GM10847 (cell line): ENCODE measurements around the gene CCDC88A.

Experiments
- POLR2A ChIP-seq: IDR thresholded peaks from 2 replicates; pipeline ENCODE4 v1.6.1; 2011; ENCODE audit not compliant: insufficient read length; ENCODE audit errors: extremely low read depth

CCDC88A gene

DNA sequence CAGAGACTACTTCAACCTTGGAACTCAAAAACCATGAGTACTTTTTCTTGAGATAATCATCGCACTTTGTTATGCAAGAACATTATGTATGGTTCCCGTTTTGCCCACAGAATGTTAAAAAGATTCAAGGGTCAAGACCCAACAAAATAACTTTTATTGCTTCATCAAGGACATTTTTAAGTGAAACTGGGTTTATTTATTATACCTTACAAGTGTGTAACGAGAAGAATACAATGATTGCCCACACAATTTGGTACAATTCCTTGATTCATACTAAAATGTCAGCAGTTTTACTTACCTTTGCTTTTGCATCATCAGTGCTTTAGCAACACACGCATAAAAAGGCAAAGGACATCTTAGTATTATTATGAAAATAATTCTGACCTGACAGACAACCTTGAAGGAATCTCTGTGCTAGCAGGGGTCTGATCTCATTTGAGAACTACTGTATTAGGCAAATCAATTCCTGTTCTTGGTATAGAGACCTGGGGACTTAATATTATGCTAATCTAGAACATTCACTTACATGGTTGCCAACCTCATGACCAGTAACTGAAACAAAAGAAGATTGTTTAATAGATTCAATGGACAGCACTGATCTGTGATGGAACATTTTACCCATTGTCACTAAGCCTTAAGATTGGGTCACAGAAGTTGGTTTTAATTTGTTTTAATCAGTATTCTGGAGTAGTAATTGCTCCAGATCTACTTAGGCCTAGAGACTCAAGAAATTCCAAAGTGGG is 16.2 kb downstream of the CCDC88A start:
- TF ChIP-seq POLR2A: no peak

DNA sequence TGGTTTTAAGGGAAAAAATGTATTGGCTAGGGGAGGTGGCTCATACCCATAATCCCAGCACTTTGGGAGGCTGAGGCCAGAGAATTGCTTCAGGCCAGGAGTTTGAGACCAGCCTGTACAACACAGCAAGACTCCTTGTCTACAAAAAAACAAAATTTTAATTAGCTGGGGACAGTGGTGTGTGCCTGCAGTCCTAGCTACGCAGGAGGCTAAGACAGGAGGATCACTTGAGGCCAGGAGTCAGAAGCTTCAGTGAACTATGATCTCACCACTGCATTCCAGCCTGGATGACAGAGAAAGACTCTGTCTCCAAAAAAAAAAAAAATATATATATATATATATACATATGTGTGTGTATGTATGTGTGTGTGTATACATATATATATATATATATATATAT is 18.5 kb downstream of the CCDC88A start:
- TF ChIP-seq POLR2A: no peak

DNA sequence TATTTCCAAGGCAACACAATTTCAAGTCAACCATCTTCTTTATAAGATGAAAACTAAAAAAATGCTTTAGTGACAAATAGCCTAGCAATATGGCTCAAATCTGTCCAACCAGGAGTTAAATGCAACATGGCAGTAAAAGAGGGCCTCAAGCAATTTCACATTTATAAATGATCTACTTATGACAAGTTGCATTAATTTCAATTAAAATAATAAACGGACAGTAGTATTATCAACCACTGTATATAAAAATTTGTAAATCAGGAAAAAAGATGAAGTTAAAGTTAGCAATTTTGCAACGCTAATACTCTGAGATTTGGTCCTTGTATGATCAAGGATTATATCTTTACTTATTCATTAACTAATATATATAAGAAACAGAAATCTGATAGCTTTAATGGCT is 19.3 kb downstream of the CCDC88A start:
- TF ChIP-seq POLR2A: no peak

DNA sequence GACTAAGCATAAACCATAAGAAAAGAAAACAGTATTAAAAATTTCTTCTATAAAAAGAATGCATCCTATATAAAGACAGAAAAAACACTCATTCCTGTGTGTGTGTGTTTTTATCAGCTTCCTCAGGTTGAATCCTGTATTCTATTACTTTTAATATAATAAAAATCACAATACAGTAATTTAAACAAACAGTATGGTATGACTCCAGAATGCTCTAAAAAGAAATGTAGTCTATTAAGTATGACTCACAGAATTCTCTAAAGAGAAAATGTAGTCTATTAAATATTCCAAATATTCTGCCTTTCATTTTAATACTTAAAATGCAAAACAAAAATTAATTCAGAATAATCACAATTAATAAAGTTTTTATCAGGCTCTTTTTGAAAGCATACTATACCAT is 19.8 kb downstream of the CCDC88A start:
- TF ChIP-seq POLR2A: no peak

DNA sequence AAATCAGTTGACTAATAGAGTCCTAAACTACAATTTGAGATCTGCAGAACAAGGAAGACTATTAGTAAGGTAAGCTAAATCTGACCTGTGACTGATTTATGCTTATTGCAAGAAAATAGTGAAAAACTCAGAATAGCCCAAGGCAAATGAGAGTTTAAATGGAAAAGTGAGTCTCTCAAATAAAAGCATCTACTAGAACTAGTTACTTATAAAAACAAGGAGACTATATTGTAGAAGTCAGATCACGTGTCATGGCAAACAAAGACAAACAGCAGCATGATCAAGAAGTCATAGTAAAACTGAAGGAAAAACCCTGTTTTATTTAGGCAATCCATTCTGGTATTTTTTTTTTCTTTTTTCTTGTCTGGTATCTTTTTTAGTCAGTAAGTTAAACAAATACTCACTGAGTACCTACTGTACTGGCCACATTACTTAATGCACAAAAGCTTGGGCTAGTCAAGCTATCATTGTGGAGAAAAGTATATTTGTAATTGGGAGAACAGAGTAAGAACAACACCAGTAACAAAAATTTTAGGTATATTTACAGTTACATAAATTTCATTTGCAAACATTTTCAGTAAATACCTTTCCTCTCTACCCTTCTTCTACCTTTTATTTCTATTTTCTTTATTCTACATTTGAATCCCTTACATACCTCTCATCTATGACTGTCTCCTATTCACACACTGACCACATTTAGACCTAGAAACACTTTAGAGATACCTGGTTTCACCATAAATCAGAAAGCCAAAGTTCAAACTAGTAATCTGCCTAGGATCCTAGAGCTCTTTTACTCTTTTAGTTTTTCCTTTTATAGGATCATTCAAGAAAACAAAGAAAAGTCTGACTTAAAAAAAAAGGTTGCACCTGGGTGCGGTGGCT is 23.7 kb downstream of the CCDC88A start:
- no peak for TF ChIP-seq POLR2A

DNA sequence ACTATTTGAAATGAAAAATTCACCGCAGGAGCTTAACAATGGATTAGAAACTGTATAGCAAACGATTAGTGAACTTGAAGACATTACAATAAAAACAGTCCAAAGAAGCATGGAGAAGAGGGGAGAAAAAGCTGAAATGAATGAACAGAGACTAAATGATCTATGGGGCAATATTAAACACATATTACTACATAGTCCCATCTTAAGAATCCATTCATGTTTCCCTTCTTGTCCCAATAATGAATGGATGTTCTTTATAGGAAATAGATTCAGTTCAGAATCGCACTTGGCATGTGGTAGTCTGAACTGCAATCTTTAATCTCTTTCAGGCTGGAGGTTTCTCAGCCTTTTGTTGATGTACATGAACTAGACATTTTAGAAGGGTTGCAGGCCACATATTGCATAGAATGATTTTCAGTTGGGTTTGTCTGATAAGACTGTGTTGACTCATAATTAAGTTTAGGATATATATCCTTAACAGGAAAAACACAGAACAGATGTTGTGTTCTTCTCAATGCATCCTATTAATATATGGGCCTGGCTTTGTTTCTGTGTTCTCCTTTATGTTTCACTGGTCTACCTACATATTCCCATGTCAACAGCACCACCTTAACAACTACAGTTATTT is 27.9 kb downstream of the CCDC88A start:
- no peak for TF ChIP-seq POLR2A

DNA sequence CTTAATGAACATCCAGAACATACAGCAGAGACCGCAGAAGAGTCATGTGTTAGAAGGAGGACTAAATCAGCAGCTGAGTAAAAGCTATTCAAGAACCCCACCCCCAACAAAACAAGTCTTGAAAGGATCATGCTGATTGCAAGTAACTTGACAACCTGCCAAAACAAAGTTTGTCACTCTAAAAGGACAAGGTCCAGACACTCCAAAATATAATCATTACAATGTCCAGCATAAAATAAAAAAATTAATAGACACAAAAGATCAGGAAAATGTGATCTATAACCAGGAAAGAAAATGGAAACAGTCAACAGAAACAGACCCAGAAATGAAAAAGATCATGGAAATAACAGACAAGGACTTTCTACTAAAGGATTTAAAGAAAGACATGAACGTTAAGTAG is 28.5 kb downstream of the CCDC88A start:
- TF ChIP-seq POLR2A: no peak

DNA sequence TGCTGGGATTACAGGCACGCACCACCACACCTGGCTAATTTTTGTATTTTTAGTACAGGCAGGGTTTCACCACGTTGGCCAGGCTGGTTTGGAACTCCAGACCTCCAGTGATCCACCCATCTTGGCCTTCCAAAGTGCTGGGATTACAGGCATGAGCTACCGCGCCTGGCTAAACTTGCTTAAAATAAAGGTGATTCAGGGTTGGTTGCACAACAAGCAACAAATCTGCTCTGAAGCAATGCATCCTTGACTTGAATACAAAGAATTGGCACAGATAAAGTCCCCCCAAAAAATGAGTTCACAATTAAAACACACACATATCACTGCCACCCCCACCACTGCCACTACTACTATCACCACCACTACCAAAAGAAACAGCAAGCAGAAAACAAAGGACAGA is 34.9 kb downstream of the CCDC88A start:
- TF ChIP-seq POLR2A: no peak

DNA sequence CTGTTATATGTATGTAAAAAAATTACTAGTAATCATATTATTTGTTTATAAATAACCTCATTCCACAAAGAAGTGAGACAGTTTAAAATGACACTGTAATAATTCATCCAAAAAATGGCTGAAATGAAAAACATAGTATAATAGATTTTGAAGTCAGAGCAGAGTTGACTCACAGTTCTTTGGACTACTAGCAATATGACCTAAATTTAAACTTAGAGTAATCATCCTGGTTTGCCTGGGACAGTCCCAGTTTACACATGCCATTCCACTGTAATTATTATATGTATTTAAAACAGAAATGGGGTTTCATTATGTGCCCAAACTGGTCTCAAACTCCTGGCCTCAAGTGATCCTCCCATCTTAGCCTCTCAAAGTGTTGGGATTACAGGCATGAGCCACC is 48.3 kb downstream of the CCDC88A start:
- no peak for TF ChIP-seq POLR2A

DNA sequence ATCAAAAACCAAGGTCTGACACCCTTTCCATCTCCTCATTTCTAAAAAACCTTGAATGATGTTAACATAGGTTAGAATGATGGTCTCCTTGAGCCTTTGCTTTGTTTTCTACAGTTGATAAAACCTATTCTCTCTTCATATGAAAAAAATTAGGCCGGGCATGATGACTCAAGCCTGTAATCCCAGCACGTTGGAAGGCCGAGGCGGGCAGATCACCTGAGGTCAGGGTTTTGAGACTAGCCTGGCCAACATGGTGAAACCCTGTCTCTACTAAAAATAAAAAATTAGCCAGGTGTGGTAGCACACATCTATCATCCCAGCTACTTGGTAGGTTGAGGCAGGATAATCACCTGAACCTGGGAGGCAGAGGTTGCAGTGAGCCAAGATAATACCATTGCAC is 49.4 kb downstream of the CCDC88A start:
- no peak for TF ChIP-seq POLR2A

DNA sequence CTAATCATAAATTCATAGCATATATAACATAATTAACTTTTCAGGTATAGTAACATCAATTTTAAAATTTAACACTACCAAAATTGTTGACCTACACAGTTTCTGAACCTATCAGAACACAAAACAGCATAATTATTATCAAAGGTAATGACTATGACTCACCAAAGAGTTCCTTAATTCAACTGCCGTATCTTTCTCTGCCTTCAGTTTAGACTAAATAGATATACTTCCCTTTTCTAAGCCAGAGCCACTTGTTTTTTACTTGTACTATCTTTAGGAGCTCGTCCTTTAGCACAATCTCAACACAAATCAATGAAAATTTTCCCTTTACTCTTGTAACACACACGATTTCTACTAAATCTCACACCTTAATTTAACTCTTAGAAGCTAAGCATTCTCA is 54.4 kb downstream of the CCDC88A start:
- TF ChIP-seq POLR2A: no peak

DNA sequence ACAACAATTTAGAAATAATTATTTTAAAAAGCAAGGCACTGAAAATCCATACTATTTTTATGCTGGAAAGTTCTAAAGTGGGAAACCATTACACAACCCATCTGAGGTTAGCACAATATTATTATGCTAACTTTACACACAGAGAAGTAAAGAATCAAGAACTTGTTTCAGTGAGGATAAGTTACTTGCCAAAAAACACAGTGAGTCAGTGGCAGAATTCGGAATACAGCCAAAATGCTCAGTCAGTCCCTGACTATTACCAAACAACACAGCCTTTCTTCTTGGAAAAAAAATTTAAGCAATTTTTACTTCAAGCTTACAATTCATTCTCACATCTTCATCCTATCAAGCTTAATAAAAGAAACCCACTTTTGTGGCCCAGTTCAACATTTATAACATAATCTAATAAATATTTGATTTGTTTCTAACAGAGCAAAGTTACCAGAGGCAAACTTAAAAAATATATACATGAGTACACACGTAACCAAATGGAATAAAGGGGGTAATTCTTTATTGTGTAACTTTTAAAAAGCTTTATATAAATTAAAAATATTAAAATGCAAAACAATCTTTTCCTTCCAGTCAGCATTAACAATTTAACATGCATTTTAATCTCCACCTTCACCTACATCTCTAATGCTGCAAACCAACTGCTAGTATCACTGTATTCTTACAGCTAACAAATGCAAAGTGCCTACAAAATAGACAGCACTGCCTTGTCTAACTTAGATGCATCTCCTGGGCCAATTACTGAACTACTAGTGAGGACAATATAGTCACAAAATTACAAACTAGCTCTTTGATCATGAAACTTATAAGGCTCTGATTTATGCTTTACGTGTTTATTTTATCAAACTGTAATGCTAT is 55.2 kb downstream of the CCDC88A start:
- no peak for TF ChIP-seq POLR2A

DNA sequence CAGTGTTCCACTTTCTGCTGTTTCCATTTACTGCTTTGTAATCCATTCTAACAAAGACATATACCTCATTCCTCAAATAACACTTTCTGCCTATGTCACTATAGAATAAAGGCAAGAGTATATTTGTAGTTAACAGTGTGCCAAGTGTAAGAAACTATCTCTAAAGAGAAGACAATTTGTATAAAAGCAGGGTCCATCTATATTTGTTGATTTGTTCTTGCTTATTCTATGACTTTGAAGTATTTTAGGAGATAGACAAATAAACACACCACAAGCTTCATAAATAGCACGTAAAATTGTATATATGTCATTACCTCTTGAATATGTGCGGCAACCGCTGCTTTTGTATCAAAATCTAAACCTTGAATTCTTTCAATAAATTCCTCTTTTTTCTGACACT is 56.0 kb downstream of the CCDC88A start:
- no peak for TF ChIP-seq POLR2A

DNA sequence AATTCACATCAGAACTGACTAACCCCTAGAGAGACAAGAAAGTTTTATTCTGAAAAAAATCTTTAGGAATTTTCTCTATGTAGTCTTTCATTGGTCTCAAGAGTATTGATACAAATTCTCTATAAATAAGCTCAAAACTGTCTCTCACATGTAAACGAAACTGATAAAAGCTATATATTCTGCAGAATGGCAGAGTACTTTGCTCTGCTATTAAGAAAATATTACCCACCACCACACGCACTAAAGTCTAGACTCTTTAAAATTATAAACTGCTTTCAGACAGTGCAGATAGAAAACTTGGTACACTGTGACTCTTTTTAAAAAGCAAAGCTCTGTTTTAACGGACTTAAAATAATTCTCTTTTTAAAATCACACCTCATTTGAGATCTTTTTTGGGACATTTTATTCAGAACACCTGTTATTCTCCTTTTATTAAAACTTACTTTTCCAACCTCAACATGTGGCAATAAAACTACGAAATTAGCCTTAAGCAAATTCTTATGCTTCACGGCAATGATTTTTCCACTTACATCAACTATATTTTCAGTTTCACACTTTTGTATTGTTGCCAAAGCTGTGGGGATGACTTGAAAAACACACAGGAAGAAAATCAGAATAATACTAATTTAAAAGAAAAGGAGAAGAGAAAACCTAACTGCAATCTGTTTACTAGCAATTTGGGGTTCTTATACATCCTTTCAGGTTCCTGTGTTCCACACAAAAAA is 58.0 kb downstream of the CCDC88A start:
- no peak for TF ChIP-seq POLR2A
